A549 (cell line): ENCODE data around the gene IL6R.
"Not testable (repeated sequence)": the region's sequence is repeated elsewhere in the genome, so short reads cannot be mapped to it uniquely, and the experiment has no call there.

ENCODE experiments used
- ESRRA ChIP-seq: fragments of 150-350 bp; IDR thresholded peaks from 2 replicates; pipeline ENCODE4 v1.6.1; 2014; ENCODE audit warnings: mild to moderate bottlenecking, low read length, borderline replicate concordance
- HEYL ChIP-seq: fragments of 250-450 bp; sonication (Bioruptor Pico); IDR thresholded peaks from 2 replicates; pipeline ENCODE4 v1.8.0; 2021; ENCODE audit warnings: mild to moderate bottlenecking, moderate library complexity
- MAZ ChIP-seq: fragments of 150-350 bp; IDR thresholded peaks from 2 replicates; pipeline ENCODE4 v1.6.1; 2014; ENCODE audit warnings: antibody characterized with exemption, low read depth, low read length, borderline replicate concordance
- PHF8 ChIP-seq: fragments of 200-600 bp; sonication (generic); IDR thresholded peaks from 2 replicates; pipeline ENCODE4 v1.6.1; 2016; ENCODE audit warnings: low read depth, mild to moderate bottlenecking, antibody characterized with exemption, moderate library complexity, borderline replicate concordance
- POLR2A ChIP-seq: IDR thresholded peaks from 2 replicates; pipeline ENCODE4 v1.6.1; 2012; ENCODE audit warnings: mild to moderate bottlenecking, low read length
- RAD21 ChIP-seq, 2 experiments: fragments of >200 bp in 1 of 2; sonication (Bioruptor Twin) in 1 of 2; formaldehyde crosslinking in 1 of 2; IDR thresholded peaks in 1 of 2; conservative IDR thresholded peaks in 1 of 2; 2 replicates in 1 of 2; 3 replicates in 1 of 2; pipeline ENCODE4 v1.6.1; 2012 to 2018; ENCODE audit warnings: inconsistent platforms in 1 of 2
- RCOR1 ChIP-seq: fragments of 150-350 bp; IDR thresholded peaks from 2 replicates; pipeline ENCODE4 v1.6.1; 2014; ENCODE audit warnings: antibody characterized with exemption, low read length, low read depth
- TF ChIP-seq, protein P1 (sequence below): fragments of >200 bp; sonication (Bioruptor Twin); formaldehyde crosslinking; IDR thresholded peaks from 3 replicates; pipeline ENCODE4 v1.5.1; 2016
- TF ChIP-seq, protein P2 (sequence below): fragments of >200 bp; sonication (Bioruptor Twin); formaldehyde crosslinking; IDR thresholded peaks from 3 replicates; pipeline ENCODE4 v1.6.1; 2016

GRCh38 chr1:154422049-154422448 is 16.9 kb downstream of the IL6R start:
- TF ChIP-seq, protein P1, sequence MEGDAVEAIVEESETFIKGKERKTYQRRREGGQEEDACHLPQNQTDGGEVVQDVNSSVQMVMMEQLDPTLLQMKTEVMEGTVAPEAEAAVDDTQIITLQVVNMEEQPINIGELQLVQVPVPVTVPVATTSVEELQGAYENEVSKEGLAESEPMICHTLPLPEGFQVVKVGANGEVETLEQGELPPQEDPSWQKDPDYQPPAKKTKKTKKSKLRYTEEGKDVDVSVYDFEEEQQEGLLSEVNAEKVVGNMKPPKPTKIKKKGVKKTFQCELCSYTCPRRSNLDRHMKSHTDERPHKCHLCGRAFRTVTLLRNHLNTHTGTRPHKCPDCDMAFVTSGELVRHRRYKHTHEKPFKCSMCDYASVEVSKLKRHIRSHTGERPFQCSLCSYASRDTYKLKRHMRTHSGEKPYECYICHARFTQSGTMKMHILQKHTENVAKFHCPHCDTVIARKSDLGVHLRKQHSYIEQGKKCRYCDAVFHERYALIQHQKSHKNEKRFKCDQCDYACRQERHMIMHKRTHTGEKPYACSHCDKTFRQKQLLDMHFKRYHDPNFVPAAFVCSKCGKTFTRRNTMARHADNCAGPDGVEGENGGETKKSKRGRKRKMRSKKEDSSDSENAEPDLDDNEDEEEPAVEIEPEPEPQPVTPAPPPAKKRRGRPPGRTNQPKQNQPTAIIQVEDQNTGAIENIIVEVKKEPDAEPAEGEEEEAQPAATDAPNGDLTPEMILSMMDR = not testable (repeated sequence)
- TF ChIP-seq POLR2A; ESRRA; MAZ; PHF8; RAD21 (conservative IDR thresholded peaks at IDR 0.05 in 1 of 2, IDR thresholded peaks at IDR 0.05 in 1 of 2); HEYL; RCOR1: not testable (repeated sequence)
- TF ChIP-seq, protein P2, sequence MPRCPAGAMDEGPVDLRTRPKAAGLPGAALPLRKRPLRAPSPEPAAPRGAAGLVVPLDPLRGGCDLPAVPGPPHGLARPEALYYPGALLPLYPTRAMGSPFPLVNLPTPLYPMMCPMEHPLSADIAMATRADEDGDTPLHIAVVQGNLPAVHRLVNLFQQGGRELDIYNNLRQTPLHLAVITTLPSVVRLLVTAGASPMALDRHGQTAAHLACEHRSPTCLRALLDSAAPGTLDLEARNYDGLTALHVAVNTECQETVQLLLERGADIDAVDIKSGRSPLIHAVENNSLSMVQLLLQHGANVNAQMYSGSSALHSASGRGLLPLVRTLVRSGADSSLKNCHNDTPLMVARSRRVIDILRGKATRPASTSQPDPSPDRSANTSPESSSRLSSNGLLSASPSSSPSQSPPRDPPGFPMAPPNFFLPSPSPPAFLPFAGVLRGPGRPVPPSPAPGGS = not testable (repeated sequence)
